Mammary microvascular endothelial cell (primary cell): ENCODE data around the gene PPRC1. TPM values are rescaled to one million over a fixed set of nuclear protein-coding genes. Genes with fewer than 3 reads are reported as not detected.

Source experiments
- total RNA-seq: library from RNA; depleted of rRNA; stranded (reverse); fragments of >200 nt; gene quantifications from 2 replicates; pipeline ENCODE4 v1.2.3, GENCODE V29; 2015

Gene PPRC1, protein sequence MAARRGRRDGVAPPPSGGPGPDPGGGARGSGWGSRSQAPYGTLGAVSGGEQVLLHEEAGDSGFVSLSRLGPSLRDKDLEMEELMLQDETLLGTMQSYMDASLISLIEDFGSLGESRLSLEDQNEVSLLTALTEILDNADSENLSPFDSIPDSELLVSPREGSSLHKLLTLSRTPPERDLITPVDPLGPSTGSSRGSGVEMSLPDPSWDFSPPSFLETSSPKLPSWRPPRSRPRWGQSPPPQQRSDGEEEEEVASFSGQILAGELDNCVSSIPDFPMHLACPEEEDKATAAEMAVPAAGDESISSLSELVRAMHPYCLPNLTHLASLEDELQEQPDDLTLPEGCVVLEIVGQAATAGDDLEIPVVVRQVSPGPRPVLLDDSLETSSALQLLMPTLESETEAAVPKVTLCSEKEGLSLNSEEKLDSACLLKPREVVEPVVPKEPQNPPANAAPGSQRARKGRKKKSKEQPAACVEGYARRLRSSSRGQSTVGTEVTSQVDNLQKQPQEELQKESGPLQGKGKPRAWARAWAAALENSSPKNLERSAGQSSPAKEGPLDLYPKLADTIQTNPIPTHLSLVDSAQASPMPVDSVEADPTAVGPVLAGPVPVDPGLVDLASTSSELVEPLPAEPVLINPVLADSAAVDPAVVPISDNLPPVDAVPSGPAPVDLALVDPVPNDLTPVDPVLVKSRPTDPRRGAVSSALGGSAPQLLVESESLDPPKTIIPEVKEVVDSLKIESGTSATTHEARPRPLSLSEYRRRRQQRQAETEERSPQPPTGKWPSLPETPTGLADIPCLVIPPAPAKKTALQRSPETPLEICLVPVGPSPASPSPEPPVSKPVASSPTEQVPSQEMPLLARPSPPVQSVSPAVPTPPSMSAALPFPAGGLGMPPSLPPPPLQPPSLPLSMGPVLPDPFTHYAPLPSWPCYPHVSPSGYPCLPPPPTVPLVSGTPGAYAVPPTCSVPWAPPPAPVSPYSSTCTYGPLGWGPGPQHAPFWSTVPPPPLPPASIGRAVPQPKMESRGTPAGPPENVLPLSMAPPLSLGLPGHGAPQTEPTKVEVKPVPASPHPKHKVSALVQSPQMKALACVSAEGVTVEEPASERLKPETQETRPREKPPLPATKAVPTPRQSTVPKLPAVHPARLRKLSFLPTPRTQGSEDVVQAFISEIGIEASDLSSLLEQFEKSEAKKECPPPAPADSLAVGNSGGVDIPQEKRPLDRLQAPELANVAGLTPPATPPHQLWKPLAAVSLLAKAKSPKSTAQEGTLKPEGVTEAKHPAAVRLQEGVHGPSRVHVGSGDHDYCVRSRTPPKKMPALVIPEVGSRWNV (N-terminal part only)
- total RNA-seq: 20.3 and 23.4 TPM in 2 replicates

DNA sequence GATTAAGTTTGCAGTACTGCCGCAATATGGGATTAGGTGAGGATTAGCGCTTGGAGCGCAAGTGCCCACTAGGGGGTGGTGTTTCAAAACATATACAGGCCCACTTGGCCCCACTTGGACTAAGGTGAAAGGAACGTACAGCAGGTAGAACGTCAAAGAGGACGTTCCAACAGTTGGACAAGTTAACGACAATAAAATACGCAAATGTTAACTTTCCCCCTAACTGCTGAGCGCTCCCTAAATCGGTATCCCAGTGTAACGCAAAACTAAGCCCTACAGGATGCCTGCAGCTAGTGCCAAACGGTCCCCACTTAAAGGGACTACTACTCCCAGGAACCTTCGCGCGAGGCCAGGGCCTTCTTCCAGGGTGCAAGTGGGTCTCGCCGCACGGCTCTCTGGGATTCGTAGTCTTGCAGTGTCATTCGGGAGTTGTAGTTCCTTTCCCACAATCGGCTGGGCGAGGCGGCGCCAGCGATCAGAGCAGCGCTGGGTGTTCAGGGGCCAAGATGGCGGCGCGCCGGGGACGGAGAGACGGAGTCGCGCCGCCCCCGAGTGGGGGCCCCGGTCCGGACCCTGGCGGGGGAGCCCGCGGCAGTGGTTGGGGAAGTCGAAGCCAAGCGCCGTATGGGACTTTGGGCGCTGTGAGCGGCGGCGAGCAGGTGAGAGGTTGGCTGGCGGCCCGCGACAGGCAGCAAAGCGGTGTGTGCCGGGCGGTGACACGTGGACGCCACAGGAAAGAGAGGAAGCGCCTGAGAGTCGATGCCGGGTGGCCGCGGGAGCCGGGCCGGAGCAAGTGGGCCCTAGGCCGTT is at the start of gene PPRC1:
PPRC1 (plus strand) TSS at position 478 of the 810 bp plus-strand sequence; CDS start at position 507, 29 bp downstream.

GRCh38 chr10:102120142-102120990 is 12.5 kb upstream of the PPRC1 start, which contains the start of gene LDB1:
Gene LDB1 (minus strand): TSS chr10:102120368. CDS start chr10:102120110, 258 bp downstream.

DNA sequence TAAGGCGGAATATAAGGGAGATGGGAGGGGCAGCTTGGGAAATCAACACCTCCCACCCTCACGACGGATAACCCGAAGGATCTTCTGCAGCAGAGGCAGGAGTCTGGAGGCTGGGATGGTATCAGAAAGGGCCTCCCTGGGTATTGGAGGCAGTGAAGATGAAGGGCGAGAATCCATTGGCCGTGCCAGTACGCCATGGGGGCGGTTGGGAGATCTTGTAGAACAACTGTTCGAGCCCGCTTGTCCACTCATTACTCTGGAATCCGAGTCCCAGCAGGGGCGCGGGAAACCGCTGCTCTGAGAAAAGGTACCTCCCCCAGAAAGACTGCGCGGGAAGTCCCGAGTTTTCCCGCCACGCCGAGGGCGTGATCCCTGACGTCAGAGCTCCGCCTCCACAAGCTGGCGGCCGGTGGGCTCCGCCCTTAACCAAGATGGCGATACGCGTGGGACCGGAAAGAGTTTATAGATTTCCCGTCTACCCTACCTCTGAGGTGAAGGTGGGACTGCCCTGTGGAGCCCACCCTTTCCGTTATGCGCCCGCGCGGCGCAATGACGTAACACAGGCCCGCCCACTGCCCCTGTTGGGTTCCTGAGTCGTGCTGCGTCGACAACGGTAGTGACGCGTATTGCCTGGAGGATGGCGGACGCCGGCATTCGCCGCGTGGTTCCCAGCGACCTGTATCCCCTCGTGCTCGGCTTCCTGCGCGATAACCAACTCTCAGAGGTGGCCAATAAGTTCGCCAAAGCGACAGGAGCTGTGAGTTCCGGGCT is 19.1 kb downstream of the PPRC1 start, which contains the start of gene NOLC1:
NOLC1 (plus strand) TSS at position 616 of the 771 bp plus-strand sequence; CDS start at position 638, 22 bp downstream.

Other genes starting within 250 kb of the PPRC1 start
- 6.1 and 6.4 TPM in 2 replicates for gene ARMH3, start 76.9 kb upstream of the PPRC1 start, total RNA-seq
- 36.1 and 41.8 TPM in 2 replicates for gene HPS6, start 67.7 kb upstream of the PPRC1 start, total RNA-seq
- gene LDB1, start 12.7 kb upstream of the PPRC1 start, total RNA-seq: 16.5 and 18.1 TPM in 2 replicates
- gene NOLC1, start 19.3 kb downstream of the PPRC1 start, total RNA-seq: 74.6 and 79.2 TPM in 2 replicates
- not detected in 2 replicates for gene ELOVL3, start 93.3 kb downstream of the PPRC1 start, total RNA-seq
- not detected in 2 replicates for gene PITX3, start 108.5 kb downstream of the PPRC1 start, total RNA-seq
- 39.7 and 44.3 TPM in 2 replicates for gene GBF1, start 112.5 kb downstream of the PPRC1 start, total RNA-seq